Glutamatergic neuron (in vitro differentiated cells): ENCODE data around the gene OAT. TPM values are rescaled to one million over a fixed set of nuclear protein-coding genes. Genes with fewer than 3 reads are reported as not detected.

Source experiments
- DNase-seq: peaks from one replicate; pipeline ENCODE4 v3.0.0; 2022
- H3K27ac Mint-ChIP-seq: one replicate; pipeline ENCODE4 v1.8.0; 2020; ENCODE audit warnings: mild to moderate bottlenecking, mixed read lengths, inconsistent platforms; ENCODE audit not compliant: unreplicated experiment
- H3K27me3 Mint-ChIP-seq: one replicate; pipeline ENCODE4 v1.8.0; 2020; ENCODE audit warnings: mild to moderate bottlenecking, moderate library complexity, mixed read lengths, inconsistent platforms; ENCODE audit not compliant: unreplicated experiment
- H3K36me3 Mint-ChIP-seq: one replicate; pipeline ENCODE4 v1.8.0; 2020; ENCODE audit warnings: mild to moderate bottlenecking, mixed read lengths, inconsistent platforms; ENCODE audit not compliant: unreplicated experiment
- H3K4me1 Mint-ChIP-seq: one replicate; pipeline ENCODE4 v1.8.0; 2020; ENCODE audit warnings: mild to moderate bottlenecking, low read depth, mixed read lengths, inconsistent platforms; ENCODE audit not compliant: unreplicated experiment
- H3K4me3 Mint-ChIP-seq: one replicate; pipeline ENCODE4 v1.8.0; 2020; ENCODE audit warnings: mild to moderate bottlenecking, mixed read lengths, inconsistent platforms; ENCODE audit not compliant: unreplicated experiment
- H3K9me3 Mint-ChIP-seq: one replicate; pipeline ENCODE4 v1.8.0; 2020; ENCODE audit warnings: mild to moderate bottlenecking, moderate library complexity, mixed read lengths, inconsistent platforms; ENCODE audit not compliant: unreplicated experiment
- CTCF ChIP-seq: fragments of 200-600 bp; sonication (generic); IDR thresholded peaks from one replicate; pipeline ENCODE4 v1.5.0; 2021; ENCODE audit not compliant: partially characterized antibody, unreplicated experiment
- total RNA-seq: library from RNA; stranded (reverse); fragmentation: NEBNext Ultra II Directional; extraction: Animal tissue kit (Norgen Biotek cat#: 25700); gene quantifications from one replicate; pipeline ENCODE4 v1.2.1, GENCODE V29; 2021; ENCODE audit not compliant: unreplicated experiment

The OAT gene
- total RNA-seq, 1 donor from 2014 or later: 49.2 TPM

GRCh38 chr10:124384591-124385190, 34.0 kb downstream of the OAT start:
- DNase-seq: no peak
- H3K9me3 Mint-ChIP-seq: peaks cover 8% of the 10 kb centered on the region
- H3K4me1 Mint-ChIP-seq: no peaks in the 10 kb centered on the region
- TF ChIP-seq CTCF: no peak
- H3K4me3 Mint-ChIP-seq: no peak overlapping the region
- H3K36me3 Mint-ChIP-seq: no peaks in the 10 kb centered on the region
- no peak overlapping the region for H3K27ac Mint-ChIP-seq
- no peaks in the 10 kb centered on the region for H3K27me3 Mint-ChIP-seq

GRCh38 chr10:124384172-124384571, 34.6 kb downstream of the OAT start:
- no peaks in the 10 kb centered on the region for H3K4me1 Mint-ChIP-seq
- H3K36me3 Mint-ChIP-seq: no peaks in the 10 kb centered on the region
- H3K9me3 Mint-ChIP-seq: peaks cover 8% of the 10 kb centered on the region
- H3K27ac Mint-ChIP-seq: no peak overlapping the region
- DNase-seq: no peak
- TF ChIP-seq CTCF: no peak
- no peaks in the 10 kb centered on the region for H3K27me3 Mint-ChIP-seq
- H3K4me3 Mint-ChIP-seq: no peak overlapping the region

GRCh38 chr10:124383496-124383895, 35.2 kb downstream of the OAT start:
- no peaks in the 10 kb centered on the region for H3K4me1 Mint-ChIP-seq
- DNase-seq: no peak
- no peaks in the 10 kb centered on the region for H3K27me3 Mint-ChIP-seq
- no peak for TF ChIP-seq CTCF
- no peak overlapping the region for H3K4me3 Mint-ChIP-seq
- H3K27ac Mint-ChIP-seq: no peak overlapping the region
- H3K36me3 Mint-ChIP-seq: no peaks in the 10 kb centered on the region
- peaks cover 8% of the 10 kb centered on the region for H3K9me3 Mint-ChIP-seq

GRCh38 chr10:124381011-124381611, 37.6 kb downstream of the OAT start:
- H3K27ac Mint-ChIP-seq: no peak overlapping the region
- TF ChIP-seq CTCF: no peak
- H3K27me3 Mint-ChIP-seq: peaks cover 2% of the 10 kb centered on the region
- peaks cover 6% of the 10 kb centered on the region for H3K9me3 Mint-ChIP-seq
- H3K4me3 Mint-ChIP-seq: no peak overlapping the region
- H3K4me1 Mint-ChIP-seq: no peaks in the 10 kb centered on the region
- DNase-seq: no peak
- H3K36me3 Mint-ChIP-seq: no peaks in the 10 kb centered on the region

GRCh38 chr10:124380256-124380995, 38.3 kb downstream of the OAT start:
- Mint-ChIP-seq H3K9me3 (peaks cover 6% of the 10 kb centered on the region), H3K4me3 (no peak overlapping the region), H3K36me3 (no peaks in the 10 kb centered on the region), H3K27me3 (peaks cover 2% of the 10 kb centered on the region), H3K27ac (no peak overlapping the region), H3K4me1 (no peaks in the 10 kb centered on the region)
- DNase-seq: no peak
- no peak for TF ChIP-seq CTCF
